Gastrocnemius medialis (tissue), 4 donors: ENCODE data around the gene SHANK2.

Experiments used
- CTCF ChIP-seq, 5 experiments: fragments of 450-650 bp in 3 of 5; fragments of 200-600 bp in 2 of 5; sonication (generic) in 2 of 5; IDR thresholded peaks in 4 of 5; conservative IDR thresholded peaks in 1 of 5; 1 replicate in 4 of 5; 2 replicates in 1 of 5; pipeline ENCODE4 v1.5.1; 2016 to 2019; ENCODE audit warnings: antibody characterized with exemption in 5 of 5, mild to moderate bottlenecking in 3 of 5, moderate library complexity in 3 of 5
- POLR2A ChIP-seq, 2 donors: fragments of 450-650 bp; IDR thresholded peaks; one replicate each; pipeline ENCODE4 v1.6.1; 2017; ENCODE audit warnings: antibody characterized with exemption in 2 of 2, mild to moderate bottlenecking in 2 of 2, moderate library complexity in 2 of 2

GRCh38 chr11:71209656-71210055 lies 42.7 kb downstream of the SHANK2 start:
- no peak for TF ChIP-seq CTCF (IDR thresholded peaks at IDR 0.05 in 4 of 5, conservative IDR thresholded peaks at IDR 0.05 in 1 of 5)
- TF ChIP-seq POLR2A (IDR thresholded peaks at IDR 0.05) = no peak
